AG04449 (cell line): ENCODE data around the gene RPL22L1.

Experiments
- CTCF ChIA-PET: fragments of 350-600 bp; formaldehyde crosslinking; extraction: SDS; loops from one replicate; lab custom pipeline; 2021; ENCODE audit warnings: antibody characterized with exemption; lab: Yijun Ruan, JAX
- POLR2A ChIA-PET: fragments of 400-600, 350-600 bp; formaldehyde crosslinking; extraction: SDS; loops from one replicate; lab custom pipeline; 2020; ENCODE audit warnings: antibody characterized with exemption, inconsistent platforms; lab: Yijun Ruan, JAX
- DNase-seq: peaks from one replicate; pipeline ENCODE4 v3.0.0-alpha.2; 2010; ENCODE audit warnings: low read depth, low spot score
- H3K4me3 ChIP-seq: 2 replicates; pipeline ENCODE4 v1.5.1; 2011; ENCODE audit warnings: low read depth, mild to moderate bottlenecking, control low read depth, low read length
- CTCF ChIP-seq: IDR thresholded peaks from one replicate; pipeline ENCODE4 v1.5.1; 2011; ENCODE audit warnings: mild to moderate bottlenecking, moderate library complexity, low read length, control low read depth, inconsistent platforms; ENCODE audit not compliant: insufficient read depth; ENCODE audit errors: missing control alignments

The RPL22L1 gene

DNA sequence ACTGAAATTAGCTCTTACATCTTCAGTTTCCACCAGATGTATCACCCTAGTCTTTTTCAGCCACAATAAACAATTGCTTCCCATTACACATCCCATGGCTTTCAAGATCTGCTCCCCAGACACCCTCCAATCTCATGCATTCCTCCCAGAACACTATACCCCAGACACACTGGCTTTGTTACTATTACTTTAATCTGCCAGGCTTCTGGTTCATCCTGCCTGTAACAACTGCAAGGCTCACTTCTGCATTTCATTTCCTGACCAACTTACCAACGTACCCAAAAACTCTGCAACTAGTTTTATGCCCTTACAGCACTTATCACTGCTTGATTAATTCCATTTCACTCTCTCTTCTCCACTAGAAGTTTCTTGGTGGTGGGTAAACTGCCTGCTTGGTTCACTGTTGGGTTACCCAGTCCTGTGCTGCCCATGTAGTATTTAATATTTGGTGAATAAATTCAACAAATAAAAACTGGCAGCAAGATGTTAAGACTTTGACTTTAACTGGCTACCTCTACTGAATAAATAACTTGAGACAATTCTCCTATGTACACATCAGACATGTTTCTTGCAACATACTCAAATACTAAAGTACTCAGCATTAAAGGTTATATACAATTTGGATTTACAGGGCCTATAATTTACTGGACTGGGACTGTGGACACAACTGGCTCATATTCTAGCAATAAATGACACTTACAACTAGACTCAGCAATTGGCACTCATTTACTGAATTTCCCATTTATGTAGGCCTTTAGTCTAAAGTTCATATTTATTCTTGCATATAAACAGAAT lies 2.7 kb downstream of the RPL22L1 start:
- POLR2A ChIA-PET: interaction anchor here (0.5 kb wide), 1 partner anchor 504 kb away, joined by 6 read pairs; no protein-coding TSS in a partner anchor
- CTCF ChIA-PET: interaction anchor here (0.9 to 1.1 kb wide), 2 partner anchors 8 to 453 kb away, joined by 4 read pairs; no protein-coding TSS in a partner anchor
- no peak for TF ChIP-seq CTCF
- no peak for DNase-seq
- H3K4me3 ChIP-seq: no peak overlapping the region

DNA sequence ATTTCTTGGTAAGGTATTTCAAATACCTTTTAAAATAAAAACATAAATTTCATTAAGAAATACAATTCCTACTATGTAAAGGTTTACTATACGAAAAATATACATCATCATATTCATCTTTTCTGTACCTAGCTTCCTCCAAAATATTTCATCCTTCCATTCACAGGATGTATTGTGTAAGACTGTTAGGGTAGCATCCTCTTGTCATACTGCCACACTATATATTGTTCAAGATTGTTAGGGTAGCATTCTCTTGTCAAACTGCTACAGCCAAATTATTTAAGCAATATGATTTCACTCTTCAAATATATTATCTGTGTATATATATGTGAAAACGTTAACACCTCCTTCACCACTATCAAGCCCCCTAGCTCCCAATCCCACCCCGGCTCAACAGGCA lies 3.5 kb downstream of the RPL22L1 start:
- no peak for DNase-seq
- no peak for TF ChIP-seq CTCF
- ChIA-PET CTCF (interaction anchor here (1.2 to 3.8 kb wide), 2 partner anchors 13 to 18 kb away, joined by 6 to 10 read pairs; no protein-coding TSS in a partner anchor), POLR2A (interaction anchor here (1.4 kb wide), 1 partner anchor 452 kb away, joined by 4 read pairs; no protein-coding TSS in a partner anchor)
- no peak overlapping the region for H3K4me3 ChIP-seq

GRCh38 chr3:170865209-170866094 lies 4.5 kb downstream of the RPL22L1 start:
- CTCF ChIA-PET: interaction anchor here (1.2 to 3.8 kb wide), 3 partner anchors 12 to 452 kb away, joined by 4 to 10 read pairs (median 6); no protein-coding TSS in a partner anchor
- no peak overlapping the region for H3K4me3 ChIP-seq
- no peak for DNase-seq
- TF ChIP-seq CTCF: no peak
- POLR2A ChIA-PET: interaction anchor here (1.4 kb wide), 1 partner anchor 451 kb away, joined by 4 read pairs; no protein-coding TSS in a partner anchor

DNA sequence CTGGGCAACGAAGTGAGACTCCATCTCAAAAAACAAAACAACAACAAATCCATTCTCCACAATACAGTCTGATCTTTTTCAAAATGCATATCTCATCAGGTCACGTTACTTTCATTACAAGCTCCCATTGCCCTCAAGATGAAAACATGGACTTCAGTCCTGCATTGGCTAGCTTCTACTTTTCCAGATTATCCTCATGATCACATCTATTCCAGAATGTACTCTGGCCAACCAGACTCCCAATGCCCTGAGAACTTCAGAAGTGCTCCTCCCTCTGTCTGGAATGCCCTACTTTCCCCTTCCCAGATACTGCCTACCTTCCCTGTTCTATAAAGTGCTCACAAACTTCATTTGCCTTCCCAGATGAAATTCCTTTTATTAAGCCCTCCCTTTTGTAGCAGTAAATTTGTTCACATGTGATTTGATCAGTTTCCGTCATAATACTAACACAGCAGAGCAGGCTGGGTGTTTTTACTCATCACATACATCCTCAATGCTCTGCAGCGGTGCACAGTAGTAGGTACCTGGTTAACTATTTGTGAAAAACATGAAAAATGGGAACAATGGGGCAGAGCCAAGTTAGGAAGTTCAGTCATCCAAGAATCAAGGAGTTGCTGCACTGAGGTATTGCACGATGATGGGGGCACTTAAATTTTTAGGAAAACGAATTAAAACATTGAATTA lies 5.3 kb downstream of the RPL22L1 start:
- ChIA-PET CTCF (interaction anchor here (1.4 to 3.8 kb wide), 3 partner anchors 11 to 451 kb away, joined by 4 to 15 read pairs (median 10); no protein-coding TSS in a partner anchor), POLR2A (interaction anchor here (0.9 to 1.4 kb wide), 2 partner anchors 10 to 451 kb away, joined by 3 to 4 read pairs; no protein-coding TSS in a partner anchor)

GRCh38 chr3:170863816-170864215 lies 6.2 kb downstream of the RPL22L1 start:
- no peak overlapping the region for H3K4me3 ChIP-seq
- ChIA-PET POLR2A (interaction anchor here (0.9 kb wide), 1 partner anchor 10 kb away, joined by 3 read pairs; no protein-coding TSS in a partner anchor), CTCF (interaction anchor here (3.8 kb wide), 2 partner anchors 10 to 15 kb away, joined by 10 to 15 read pairs; no protein-coding TSS in a partner anchor)
- no peak for DNase-seq
- no peak for TF ChIP-seq CTCF

More for the DNA sequence above, 5.3 kb downstream of the RPL22L1 start:
- no peak overlapping the region for H3K4me3 ChIP-seq
- no peak for TF ChIP-seq CTCF
- DNase-seq: no peak
